ENCODE measurements around the gene TMIGD3.

- no peak for TF ChIP-seq CTCF (optimal IDR thresholded peaks at IDR 0.05 in 1 of 3, IDR thresholded peaks at IDR 0.05 in 1 of 3, conservative IDR thresholded peaks at IDR 0.05 in 1 of 3; ENCODE audit: extremely low read depth in 1 of 3, insufficient read depth in 2 of 3, low read length in 3 of 3)
- no peak for TF ChIP-seq EZH2 (IDR thresholded peaks at IDR 0.05; ENCODE audit: low read length)
These were observed 27.7 kb downstream of the TMIGD3 start for GRCh38 chr1:111475701-111476100.
